NCI-H1105 (cell line): Measurements from ENCODE around the gene DMD.

Experiments used
- DNase-seq: peaks from one replicate; lab custom pipeline; 2025; lab: John Stamatoyannopoulos, UW

Gene DMD

GRCh38 chrX:33032700-33033099 is 178.6 kb downstream of the DMD start:
- DNase-seq: no peak

- no peak for DNase-seq
Observed at GRCh38 chrX:33014949-33015348, 196.4 kb downstream of the DMD start.

- DNase-seq: no peak
Observed at GRCh38 chrX:33014086-33014485, 197.3 kb downstream of the DMD start.

- no peak for DNase-seq
Observed at GRCh38 chrX:33001107-33001506, 210.2 kb downstream of the DMD start.

- no peak for DNase-seq
Observed at GRCh38 chrX:32998776-32999175, 212.6 kb downstream of the DMD start.

GRCh38 chrX:32995427-32995826 is 215.9 kb downstream of the DMD start:
- no peak for DNase-seq

GRCh38 chrX:32987142-32987541 is 224.2 kb downstream of the DMD start:
- no peak for DNase-seq

GRCh38 chrX:32985544-32985943 is 225.8 kb downstream of the DMD start:
- no peak for DNase-seq

GRCh38 chrX:32966821-32967355 is 244.5 kb downstream of the DMD start:
- DNase-seq: no peak

GRCh38 chrX:32954125-32954524 is 257.2 kb downstream of the DMD start:
- DNase-seq: no peak

- DNase-seq: no peak
Observed at GRCh38 chrX:32948130-32948529, 263.2 kb downstream of the DMD start.

- DNase-seq: no peak
Observed at GRCh38 chrX:32937043-32937442, 274.3 kb downstream of the DMD start.

- DNase-seq: no peak
Observed at GRCh38 chrX:32933548-32933947, 277.8 kb downstream of the DMD start.

GRCh38 chrX:32929040-32929439 is 282.3 kb downstream of the DMD start:
- no peak for DNase-seq

- no peak for DNase-seq
Observed at GRCh38 chrX:32896088-32896487, 315.3 kb downstream of the DMD start.

- no peak for DNase-seq
Observed at GRCh38 chrX:32894679-32895078, 316.7 kb downstream of the DMD start.

- DNase-seq: no peak
Observed at GRCh38 chrX:32893751-32894150, 317.6 kb downstream of the DMD start.

GRCh38 chrX:32877592-32877991 is 333.8 kb downstream of the DMD start:
- no peak for DNase-seq

GRCh38 chrX:32874839-32875238 is 336.5 kb downstream of the DMD start:
- no peak for DNase-seq

- DNase-seq: no peak
Observed at GRCh38 chrX:32873786-32874185, 337.6 kb downstream of the DMD start.

- no peak for DNase-seq
Observed at GRCh38 chrX:32871636-32872035, 339.7 kb downstream of the DMD start.

- no peak for DNase-seq
Observed at GRCh38 chrX:32868524-32868895, 342.8 kb downstream of the DMD start.

- no peak for DNase-seq
Observed at GRCh38 chrX:32867781-32868523, 343.4 kb downstream of the DMD start.

GRCh38 chrX:32852203-32852602 is 359.1 kb downstream of the DMD start:
- no peak for DNase-seq
